ENCODE results near the gene SRP19. TPM values are rescaled to one million over a fixed set of nuclear protein-coding genes. Genes with fewer than 3 reads are reported as not detected.

The SRP19 gene
- total and polyA plus RNA-seq, 2 experiments from 2014 or later, result 104 to 406 TPM

DNA sequence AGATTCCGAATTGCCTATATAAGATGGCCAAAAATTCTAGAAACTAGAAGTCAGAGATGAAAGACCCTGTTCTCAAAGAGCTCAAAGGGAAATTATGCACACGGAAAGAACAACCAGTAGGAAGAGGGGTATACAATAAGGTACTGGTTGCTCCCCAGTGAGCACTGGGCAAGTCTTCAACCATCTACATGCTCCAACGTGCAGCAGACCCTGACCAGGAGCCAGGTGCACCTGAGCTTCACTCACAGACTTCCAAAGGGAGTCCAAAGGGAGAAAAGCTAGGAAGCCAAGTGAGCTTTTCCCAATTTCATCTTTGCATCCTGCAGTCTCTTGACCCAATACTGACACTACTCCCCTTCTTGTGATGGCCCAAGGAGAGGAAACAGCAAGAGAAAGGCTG, 57.0 kb downstream of the SRP19 start (continued):
- no peak for TF ChIP-seq ZNF462 (CRISPR knock-in tag; IDR thresholded peaks at IDR 0.05)
- no peak for TF ChIP-seq NANOG (IDR thresholded peaks at IDR 0.05; ENCODE audit: borderline replicate concordance)

- H3F3A ChIP-seq (replicated peaks; ENCODE audit: low read depth), result 0 out of 2 replicates have a peak, but pooled peaks cover 3% of the 10 kb centered on the region
- peaks cover 6% of the 10 kb centered on the region for H4K20me1 ChIP-seq (replicated peaks; ENCODE audit: insufficient read depth)
- no peak overlapping the region for H3K4me2 ChIP-seq
- H3K4me3 ChIP-seq, result no peak overlapping the region
- H3K36me3 ChIP-seq (ENCODE audit: insufficient read depth), result 0 out of 2 replicates have a peak, but pooled peaks cover 5% of the 10 kb centered on the region
- peaks cover 8% of the 10 kb centered on the region for H3K27me3 ChIP-seq (ENCODE audit: insufficient read depth)
- Mint-ChIP-seq H3K27me3 (ENCODE audit: insufficient read depth, low read depth, poor library complexity) (peaks cover 15% of the 10 kb centered on the region), H3K4me1 (peaks cover 15% of the 10 kb centered on the region), H3K27ac (peak overlapping the region; percentile 32; the same call in 1 of the 2 replicates), H3K9me3 (no peaks in the 10 kb centered on the region), H3K4me3 (no peak overlapping the region), H3K36me3 (ENCODE audit: low read depth) (peaks cover 44% of the 10 kb centered on the region)
- ATAC-seq (no peak), DNase-seq (ENCODE audit: low spot score) (no peak)
- no peak overlapping the region for H2AFZ ChIP-seq
- H3K4me1 ChIP-seq (ENCODE audit: insufficient read depth), result 0 out of 2 replicates have a peak, but pooled peaks cover 6% of the 10 kb centered on the region
- H3K9me2 ChIP-seq (ENCODE audit: insufficient read depth), result no peaks in the 10 kb centered on the region
- H3K79me2 ChIP-seq (replicated peaks; ENCODE audit: insufficient read depth), result peaks cover 16% of the 10 kb centered on the region
- no peak overlapping the region for H3K27ac ChIP-seq (ENCODE audit: low read depth)
- no peak for TF ChIP-seq POLR2AphosphoS5 (IDR thresholded peaks at IDR 0.05; ENCODE audit: low read depth)
- TF ChIP-seq, protein P1, sequence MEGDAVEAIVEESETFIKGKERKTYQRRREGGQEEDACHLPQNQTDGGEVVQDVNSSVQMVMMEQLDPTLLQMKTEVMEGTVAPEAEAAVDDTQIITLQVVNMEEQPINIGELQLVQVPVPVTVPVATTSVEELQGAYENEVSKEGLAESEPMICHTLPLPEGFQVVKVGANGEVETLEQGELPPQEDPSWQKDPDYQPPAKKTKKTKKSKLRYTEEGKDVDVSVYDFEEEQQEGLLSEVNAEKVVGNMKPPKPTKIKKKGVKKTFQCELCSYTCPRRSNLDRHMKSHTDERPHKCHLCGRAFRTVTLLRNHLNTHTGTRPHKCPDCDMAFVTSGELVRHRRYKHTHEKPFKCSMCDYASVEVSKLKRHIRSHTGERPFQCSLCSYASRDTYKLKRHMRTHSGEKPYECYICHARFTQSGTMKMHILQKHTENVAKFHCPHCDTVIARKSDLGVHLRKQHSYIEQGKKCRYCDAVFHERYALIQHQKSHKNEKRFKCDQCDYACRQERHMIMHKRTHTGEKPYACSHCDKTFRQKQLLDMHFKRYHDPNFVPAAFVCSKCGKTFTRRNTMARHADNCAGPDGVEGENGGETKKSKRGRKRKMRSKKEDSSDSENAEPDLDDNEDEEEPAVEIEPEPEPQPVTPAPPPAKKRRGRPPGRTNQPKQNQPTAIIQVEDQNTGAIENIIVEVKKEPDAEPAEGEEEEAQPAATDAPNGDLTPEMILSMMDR (conservative IDR thresholded peaks at IDR 0.05; ENCODE audit: low read depth in 2 of 2), result no peak
- no peak for TF ChIP-seq EZH2 (IDR thresholded peaks at IDR 0.05; ENCODE audit: low read depth, unreplicated experiment)
- TF ChIP-seq STAT1 (IDR thresholded peaks at IDR 0.05; ENCODE audit: unreplicated experiment), result no peak
- TF ChIP-seq REST (IDR thresholded peaks at IDR 0.05; ENCODE audit: unreplicated experiment), result no peak
- no peak for TF ChIP-seq ZNF114 (CRISPR knock-in tag; IDR thresholded peaks at IDR 0.05)
- no peak for TF ChIP-seq JUNB (IDR thresholded peaks at IDR 0.05; ENCODE audit: unreplicated experiment)
- no peak for TF ChIP-seq NANOG (IDR thresholded peaks at IDR 0.05; ENCODE audit: borderline replicate concordance)
- no peak for TF ChIP-seq CREB1 (CRISPR knock-in tag; IDR thresholded peaks at IDR 0.05; ENCODE audit: low read depth)
Measured at GRCh38 chr5:112918679-112919078, 57.6 kb downstream of the SRP19 start.

All from GM23338 (cell line).